Hematopoietic multipotent progenitor cell treated with erythropoietin and hydrocortisone succinate and interleukin-3 and kit ligand, for 15 days (in vitro differentiated cells): Measurements from ENCODE around the gene SYPL1.
"Not testable (repeated sequence)": the region's sequence is repeated elsewhere in the genome, so short reads cannot be mapped to it uniquely, and the experiment has no call there.

Source experiments
- DNase-seq: peaks from one replicate; pipeline ENCODE4 v3.0.0-alpha.2; 2015; ENCODE audit warnings: low spot score

SYPL1 gene

GRCh38 chr7:106112118-106112971 lies at the start of gene SYPL1:
SYPL1 (minus strand) TSS chr7:106112312; CDS start chr7:106112208, 104 bp downstream.
- DNase-seq: peak; percentile 86

- DNase-seq: no peak
Measured at GRCh38 chr7:106155027-106155426, 42.9 kb upstream of the SYPL1 start.

- DNase-seq: peak; percentile 38
Measured at GRCh38 chr7:106153891-106154449, 41.9 kb upstream of the SYPL1 start.

GRCh38 chr7:106152313-106152665 lies 40.2 kb upstream of the SYPL1 start:
- DNase-seq: no peak

- DNase-seq: no peak
Measured at GRCh38 chr7:106151459-106152312, 39.6 kb upstream of the SYPL1 start.

- DNase-seq: no peak
Measured at GRCh38 chr7:106143711-106144337, 31.7 kb upstream of the SYPL1 start.

GRCh38 chr7:106142136-106142535 lies 30.0 kb upstream of the SYPL1 start:
- no peak for DNase-seq

- no peak for DNase-seq
Measured at GRCh38 chr7:106140406-106141173, 28.5 kb upstream of the SYPL1 start.

- no peak for DNase-seq
Measured at GRCh38 chr7:106139265-106140251, 27.4 kb upstream of the SYPL1 start.

- no peak for DNase-seq
Measured at GRCh38 chr7:106138776-106139175, 26.7 kb upstream of the SYPL1 start.

- DNase-seq: not testable (repeated sequence)
Measured at GRCh38 chr7:106138181-106138580, 26.1 kb upstream of the SYPL1 start.

- DNase-seq: no peak
Measured at GRCh38 chr7:106134241-106134640, 22.1 kb upstream of the SYPL1 start.

- DNase-seq: no peak
Measured at GRCh38 chr7:106129291-106129690, 17.2 kb upstream of the SYPL1 start.

- no peak for DNase-seq
Measured at GRCh38 chr7:106128836-106129235, 16.7 kb upstream of the SYPL1 start.

- no peak for DNase-seq
Measured at GRCh38 chr7:106127984-106128780, 16.1 kb upstream of the SYPL1 start.

GRCh38 chr7:106126170-106126938 lies 14.2 kb upstream of the SYPL1 start:
- no peak for DNase-seq

- no peak for DNase-seq
Measured at GRCh38 chr7:106125417-106125816, 13.3 kb upstream of the SYPL1 start.

GRCh38 chr7:106124186-106124585 lies 12.1 kb upstream of the SYPL1 start:
- DNase-seq: no peak

GRCh38 chr7:106122713-106123112 lies 10.6 kb upstream of the SYPL1 start:
- no peak for DNase-seq
